ENCODE data around the gene CCL23.

The CCL23 gene, protein sequence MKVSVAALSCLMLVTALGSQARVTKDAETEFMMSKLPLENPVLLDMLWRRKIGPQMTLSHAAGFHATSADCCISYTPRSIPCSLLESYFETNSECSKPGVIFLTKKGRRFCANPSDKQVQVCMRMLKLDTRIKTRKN

DNA sequence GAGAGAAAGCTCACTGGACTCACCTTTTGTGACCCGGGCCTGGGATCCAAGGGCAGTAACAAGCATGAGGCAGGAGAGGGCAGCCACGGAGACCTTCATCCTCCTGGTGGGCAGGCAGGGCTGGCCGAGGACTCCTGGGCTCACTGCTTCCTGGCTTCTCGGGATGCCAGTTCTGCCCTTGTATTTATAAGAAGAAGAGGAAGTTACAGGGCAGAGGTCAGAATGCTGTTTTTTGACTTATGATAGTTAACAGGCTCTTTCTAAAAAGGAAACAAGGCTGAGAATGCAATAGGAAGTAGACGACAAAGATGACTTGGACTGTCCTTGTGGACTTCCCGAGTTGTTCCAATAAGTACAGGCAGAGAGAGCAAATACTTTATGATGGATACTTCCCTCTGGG, at the start of gene CCL23:
TSS of gene CCL23 (minus strand) at position 174 of the 400 bp plus-strand sequence. CDS start at position 99, 75 bp downstream.
- no peak within 1 kb of the TSS for H3K9ac ChIP-seq (ENCODE audit: low read depth, low read length)

DNA sequence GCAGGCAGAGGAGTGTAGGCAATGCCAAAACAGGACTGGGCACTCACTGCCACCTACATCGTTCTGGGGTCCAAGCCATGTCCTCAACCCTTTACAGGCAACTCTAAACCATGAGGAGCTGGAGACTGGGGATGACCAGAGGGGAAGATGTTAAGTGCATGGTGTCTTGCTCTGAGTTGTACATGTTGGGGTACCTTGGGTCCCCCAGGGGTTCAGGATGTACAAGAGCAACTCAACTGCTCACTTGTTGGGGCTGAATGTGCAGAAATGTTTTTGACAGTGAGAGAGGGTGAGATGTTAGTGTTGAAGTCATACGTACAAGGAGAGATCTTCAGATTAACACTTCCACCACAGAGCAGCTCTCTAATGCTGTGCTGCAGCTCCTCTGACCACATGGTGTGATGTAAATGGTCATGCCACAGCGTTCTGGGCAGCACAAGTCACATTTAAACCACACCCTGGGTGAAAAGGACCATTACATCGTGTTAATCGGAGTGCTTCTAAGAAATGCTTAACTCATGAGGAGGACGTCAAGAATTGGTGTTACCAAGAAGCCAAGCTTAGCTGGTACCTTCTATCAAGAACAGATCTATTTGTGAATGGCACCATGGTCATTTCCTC, 48.7 kb upstream of the CCL23 start:
- H3K27me3 ChIP-seq (ENCODE audit: control insufficient read depth, insufficient read depth, low read length) = no peaks in the 10 kb centered on the region
- no peak overlapping the region for H3K27ac ChIP-seq (ENCODE audit: low read depth, low read length)
- H3K4me3 ChIP-seq (ENCODE audit: low read depth, low read length) = no peak overlapping the region
- H3K9me3 ChIP-seq (ENCODE audit: control insufficient read depth, insufficient read depth, low read length) = no peaks in the 10 kb centered on the region
- no peak overlapping the region for H3K9ac ChIP-seq (ENCODE audit: low read depth, low read length)
- no peaks in the 10 kb centered on the region for H3K36me3 ChIP-seq (ENCODE audit: control insufficient read depth, insufficient read depth, low read length)
- no peaks in the 10 kb centered on the region for H3K4me1 ChIP-seq (ENCODE audit: control insufficient read depth, insufficient read depth, low read length)

More for the DNA sequence above, at the start of gene CCL23:
- peaks cover 4% of the 10 kb centered on the region; the same call in 1 of the 2 replicates for H3K9me3 ChIP-seq (ENCODE audit: control insufficient read depth, insufficient read depth, low read length)
- no peak within 1 kb of the TSS for H3K27ac ChIP-seq (ENCODE audit: low read depth, low read length)
- no peak within 1 kb of the TSS for H3K4me3 ChIP-seq (ENCODE audit: low read depth, low read length)
- H3K36me3 ChIP-seq (ENCODE audit: control insufficient read depth, insufficient read depth, low read length) = no peaks in the 10 kb centered on the region
- no peaks in the 10 kb centered on the region for H3K4me1 ChIP-seq (ENCODE audit: control insufficient read depth, insufficient read depth, low read length)
- H3K27me3 ChIP-seq (ENCODE audit: control insufficient read depth, insufficient read depth, low read length) = no peaks in the 10 kb centered on the region

DNA sequence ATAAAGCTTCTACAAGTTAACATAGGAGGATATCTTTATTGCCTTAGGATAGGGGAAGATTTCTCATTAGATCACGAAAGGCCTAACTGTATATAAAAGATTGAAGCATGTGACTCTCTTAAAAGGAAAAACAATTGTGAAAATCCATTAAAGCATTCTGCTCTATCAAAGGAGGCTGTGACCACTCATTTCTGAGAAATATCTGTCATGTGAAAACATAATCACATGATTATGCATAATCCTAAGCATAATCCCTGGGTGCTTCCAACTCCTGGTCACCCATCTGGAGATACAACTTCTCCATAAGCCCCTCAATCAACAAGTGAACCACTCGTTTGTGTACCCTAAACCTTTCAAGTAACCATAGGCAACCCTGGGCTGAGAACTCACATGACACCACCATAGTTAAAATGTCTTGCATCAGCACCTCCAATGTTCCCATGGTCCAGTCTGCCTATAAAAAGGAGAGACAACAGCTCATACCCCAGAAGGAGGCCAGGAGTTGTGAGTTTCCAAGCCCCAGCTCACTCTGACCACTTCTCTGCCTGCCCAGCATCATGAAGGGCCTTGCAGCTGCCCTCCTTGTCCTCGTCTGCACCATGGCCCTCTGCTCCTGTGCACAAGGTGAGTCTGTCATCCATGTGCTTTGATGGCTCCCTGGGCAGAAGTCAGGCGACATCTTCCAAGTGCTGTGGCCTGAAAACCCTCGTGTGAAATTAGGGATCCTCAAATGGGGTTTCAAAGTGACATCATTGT, 46.2 kb upstream of the CCL23 start, which contains the start of gene CCL18:
TSS of gene CCL18 (plus strand) at position 487 of the 756 bp plus-strand sequence. CDS start at position 558, 71 bp downstream.
- no peak within 1 kb of the TSS for H3K4me3 ChIP-seq (ENCODE audit: low read depth, low read length)
- no peaks in the 10 kb centered on the region for H3K36me3 ChIP-seq (ENCODE audit: control insufficient read depth, insufficient read depth, low read length)
- H3K27me3 ChIP-seq (ENCODE audit: control insufficient read depth, insufficient read depth, low read length) = no peaks in the 10 kb centered on the region
- no peaks in the 10 kb centered on the region for H3K4me1 ChIP-seq (ENCODE audit: control insufficient read depth, insufficient read depth, low read length)
- H3K27ac ChIP-seq (ENCODE audit: low read depth, low read length) = no peak within 1 kb of the TSS
- no peaks in the 10 kb centered on the region for H3K9me3 ChIP-seq (ENCODE audit: control insufficient read depth, insufficient read depth, low read length)
- no peak within 1 kb of the TSS for H3K9ac ChIP-seq (ENCODE audit: low read depth, low read length)

DNA sequence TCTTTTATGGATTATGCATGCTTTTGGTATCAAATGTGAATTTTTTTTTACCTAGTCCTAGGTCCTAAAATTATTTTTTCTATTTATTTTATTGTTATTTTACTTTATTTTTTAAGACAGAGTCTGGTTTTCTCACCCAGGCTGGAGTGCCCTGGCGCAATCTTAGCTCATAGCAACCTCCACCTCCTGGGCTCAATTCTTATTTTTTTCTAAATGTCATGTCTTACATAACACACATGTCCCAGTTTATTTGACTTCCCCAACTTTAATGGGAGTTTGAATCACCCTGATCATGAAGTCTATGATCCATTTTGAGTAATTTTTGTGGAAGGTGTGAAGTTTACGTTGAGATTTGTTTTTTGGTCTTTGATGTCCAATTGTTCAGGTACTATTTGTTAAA, 43.0 kb upstream of the CCL23 start:
- Histone ChIP-seq H3K27ac (ENCODE audit: low read depth, low read length) (no peak overlapping the region), H3K27me3 (ENCODE audit: control insufficient read depth, insufficient read depth, low read length) (no peaks in the 10 kb centered on the region), H3K4me1 (ENCODE audit: control insufficient read depth, insufficient read depth, low read length) (no peaks in the 10 kb centered on the region), H3K36me3 (ENCODE audit: control insufficient read depth, insufficient read depth, low read length) (no peaks in the 10 kb centered on the region), H3K9ac (ENCODE audit: low read depth, low read length) (no peak overlapping the region), H3K4me3 (ENCODE audit: low read depth, low read length) (no peak overlapping the region), H3K9me3 (ENCODE audit: control insufficient read depth, insufficient read depth, low read length) (no peaks in the 10 kb centered on the region)

DNA sequence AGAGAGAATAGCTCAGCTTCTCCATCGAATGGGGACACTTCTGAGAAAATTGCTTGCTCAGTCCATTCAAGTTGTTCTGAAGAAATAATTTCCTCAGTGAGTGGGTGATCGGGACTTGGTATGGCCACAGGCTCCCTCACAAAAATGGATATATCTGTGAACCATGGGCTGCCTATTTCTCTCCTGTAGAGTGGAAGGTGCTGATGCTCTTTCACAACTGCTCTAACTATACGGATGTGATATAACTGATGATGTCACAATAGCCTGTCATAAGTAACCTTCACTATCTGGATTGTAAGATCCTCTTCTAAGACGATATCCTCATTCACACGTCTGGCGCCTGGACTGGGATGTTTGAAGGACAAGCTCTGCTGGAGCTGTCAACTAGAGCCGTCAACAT, 41.6 kb upstream of the CCL23 start:
- Histone ChIP-seq H3K9me3 (ENCODE audit: control insufficient read depth, insufficient read depth, low read length) (no peaks in the 10 kb centered on the region), H3K27me3 (ENCODE audit: control insufficient read depth, insufficient read depth, low read length) (no peaks in the 10 kb centered on the region), H3K4me1 (ENCODE audit: control insufficient read depth, insufficient read depth, low read length) (no peaks in the 10 kb centered on the region), H3K27ac (ENCODE audit: low read depth, low read length) (no peak overlapping the region), H3K36me3 (ENCODE audit: control insufficient read depth, insufficient read depth, low read length) (no peaks in the 10 kb centered on the region), H3K9ac (ENCODE audit: low read depth, low read length) (no peak overlapping the region), H3K4me3 (ENCODE audit: low read depth, low read length) (no peak overlapping the region)

GRCh38 chr17:36057911-36058310, 40.1 kb upstream of the CCL23 start:
- no peaks in the 10 kb centered on the region for H3K27me3 ChIP-seq (ENCODE audit: control insufficient read depth, insufficient read depth, low read length)

DNA sequence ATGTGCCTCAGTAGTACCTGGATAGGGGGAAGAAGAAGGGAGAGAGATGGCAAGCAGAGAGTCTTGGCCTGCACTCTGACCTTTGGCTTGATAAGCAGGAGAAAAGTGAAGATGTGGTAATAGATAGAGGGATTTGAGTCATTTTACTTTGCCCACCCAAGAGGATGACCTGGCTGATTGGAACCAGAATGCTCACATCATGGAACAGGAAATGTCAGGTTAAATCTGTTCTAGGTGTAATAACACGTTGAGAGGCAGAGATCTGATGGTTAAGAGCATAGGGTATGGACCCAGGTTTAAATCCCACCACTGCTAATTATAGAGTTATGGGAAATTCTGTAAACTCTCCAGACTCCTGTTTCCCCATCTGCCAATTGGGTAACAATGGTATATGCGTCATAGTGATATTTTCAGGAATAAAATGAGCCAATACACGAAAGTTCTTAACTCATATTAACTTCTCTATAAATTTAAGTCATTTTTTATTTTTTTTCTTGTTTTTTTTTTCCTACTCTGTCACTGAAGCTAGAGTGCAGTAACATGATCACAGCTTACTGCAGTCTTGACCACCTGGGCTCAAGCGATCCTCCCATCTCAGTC, 38.2 kb upstream of the CCL23 start:
- Histone ChIP-seq H3K4me3 (ENCODE audit: low read depth, low read length) (no peak overlapping the region), H3K27me3 (ENCODE audit: control insufficient read depth, insufficient read depth, low read length) (no peaks in the 10 kb centered on the region), H3K9ac (ENCODE audit: low read depth, low read length) (no peak overlapping the region), H3K9me3 (ENCODE audit: control insufficient read depth, insufficient read depth, low read length) (no peaks in the 10 kb centered on the region), H3K4me1 (ENCODE audit: control insufficient read depth, insufficient read depth, low read length) (no peaks in the 10 kb centered on the region), H3K36me3 (ENCODE audit: control insufficient read depth, insufficient read depth, low read length) (no peaks in the 10 kb centered on the region), H3K27ac (ENCODE audit: low read depth, low read length) (no peak overlapping the region)

More at GRCh38 chr17:36057911-36058310, 40.1 kb upstream of the CCL23 start:
- H3K4me3 ChIP-seq (ENCODE audit: low read depth, low read length) = no peak overlapping the region
- H3K9ac ChIP-seq (ENCODE audit: low read depth, low read length) = no peak overlapping the region
- H3K9me3 ChIP-seq (ENCODE audit: control insufficient read depth, insufficient read depth, low read length) = no peaks in the 10 kb centered on the region
- no peaks in the 10 kb centered on the region for H3K36me3 ChIP-seq (ENCODE audit: control insufficient read depth, insufficient read depth, low read length)
- no peaks in the 10 kb centered on the region for H3K4me1 ChIP-seq (ENCODE audit: control insufficient read depth, insufficient read depth, low read length)
- H3K27ac ChIP-seq (ENCODE audit: low read depth, low read length) = no peak overlapping the region

DNA sequence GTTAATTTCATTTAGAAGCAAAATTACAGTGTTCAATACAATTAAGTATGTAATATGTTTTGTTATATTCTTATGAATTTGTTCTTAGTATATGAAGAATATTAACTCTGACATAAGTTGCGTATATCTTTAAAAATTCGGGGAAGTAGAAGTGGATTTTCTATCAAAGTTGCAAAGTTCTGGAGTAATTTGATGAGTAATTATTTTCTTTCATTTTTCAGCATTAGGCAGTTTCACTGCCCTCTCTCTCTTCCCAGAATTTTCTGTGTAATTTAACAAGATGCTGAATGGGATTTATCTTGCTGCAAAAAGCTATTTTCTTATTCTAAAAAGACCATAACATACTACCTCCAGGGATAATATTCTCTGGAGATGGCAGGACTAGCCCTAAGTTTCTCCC, 37.4 kb upstream of the CCL23 start:
- Histone ChIP-seq H3K9me3 (ENCODE audit: control insufficient read depth, insufficient read depth, low read length) (no peaks in the 10 kb centered on the region), H3K27ac (ENCODE audit: low read depth, low read length) (no peak overlapping the region), H3K4me1 (ENCODE audit: control insufficient read depth, insufficient read depth, low read length) (no peaks in the 10 kb centered on the region), H3K27me3 (ENCODE audit: control insufficient read depth, insufficient read depth, low read length) (no peaks in the 10 kb centered on the region), H3K9ac (ENCODE audit: low read depth, low read length) (no peak overlapping the region), H3K4me3 (ENCODE audit: low read depth, low read length) (no peak overlapping the region), H3K36me3 (ENCODE audit: control insufficient read depth, insufficient read depth, low read length) (no peaks in the 10 kb centered on the region)

- no peaks in the 10 kb centered on the region for H3K4me1 ChIP-seq (ENCODE audit: control insufficient read depth, insufficient read depth, low read length)
- H3K36me3 ChIP-seq (ENCODE audit: control insufficient read depth, insufficient read depth, low read length) = no peaks in the 10 kb centered on the region
- no peak overlapping the region for H3K27ac ChIP-seq (ENCODE audit: low read depth, low read length)
- H3K9ac ChIP-seq (ENCODE audit: low read depth, low read length) = no peak overlapping the region
- H3K4me3 ChIP-seq (ENCODE audit: low read depth, low read length) = no peak overlapping the region
- peaks cover 6% of the 10 kb centered on the region; the same call in 1 of the 2 replicates for H3K9me3 ChIP-seq (ENCODE audit: control insufficient read depth, insufficient read depth, low read length)
- no peaks in the 10 kb centered on the region for H3K27me3 ChIP-seq (ENCODE audit: control insufficient read depth, insufficient read depth, low read length)
These were observed 31.9 kb upstream of the CCL23 start for GRCh38 chr17:36049643-36050042.

GRCh38 chr17:36048066-36048465, 30.3 kb upstream of the CCL23 start:
- Histone ChIP-seq H3K27ac (ENCODE audit: low read depth, low read length) (no peak overlapping the region), H3K4me1 (ENCODE audit: control insufficient read depth, insufficient read depth, low read length) (no peaks in the 10 kb centered on the region), H3K9me3 (ENCODE audit: control insufficient read depth, insufficient read depth, low read length) (peaks cover 8% of the 10 kb centered on the region), H3K36me3 (ENCODE audit: control insufficient read depth, insufficient read depth, low read length) (no peaks in the 10 kb centered on the region), H3K27me3 (ENCODE audit: control insufficient read depth, insufficient read depth, low read length) (no peaks in the 10 kb centered on the region), H3K4me3 (ENCODE audit: low read depth, low read length) (no peak overlapping the region), H3K9ac (ENCODE audit: low read depth, low read length) (no peak overlapping the region)

- Histone ChIP-seq H3K27ac (ENCODE audit: low read depth, low read length) (no peak overlapping the region), H3K4me1 (ENCODE audit: control insufficient read depth, insufficient read depth, low read length) (no peaks in the 10 kb centered on the region), H3K9me3 (ENCODE audit: control insufficient read depth, insufficient read depth, low read length) (no peaks in the 10 kb centered on the region), H3K27me3 (ENCODE audit: control insufficient read depth, insufficient read depth, low read length) (no peaks in the 10 kb centered on the region), H3K36me3 (ENCODE audit: control insufficient read depth, insufficient read depth, low read length) (no peaks in the 10 kb centered on the region), H3K9ac (ENCODE audit: low read depth, low read length) (no peak overlapping the region), H3K4me3 (ENCODE audit: low read depth, low read length) (no peak overlapping the region)
These were observed 18.5 kb upstream of the CCL23 start for GRCh38 chr17:36036235-36036634.
